ENCODE results near the gene NTN1. TPM values are rescaled to one million over a fixed set of nuclear protein-coding genes. Genes with fewer than 3 reads are reported as not detected.
A peak's percentile ranks its signal among the peaks of the same experiment; 100 is the strongest.

Gene NTN1
- total and polyA plus RNA-seq, 2 donors from 2014 or later: 1.8 TPM

GRCh38 chr17:9285602-9286427, 264.5 kb downstream of the NTN1 start:
- no peaks in the 10 kb centered on the region for H3K27me3 ChIP-seq (ENCODE audit: control insufficient read depth, insufficient read depth, low read length)
- no peaks in the 10 kb centered on the region for H3K9me3 ChIP-seq (ENCODE audit: control insufficient read depth in 2 of 3, insufficient read depth in 1 of 3, low read length in 3 of 3)
- no peak for TF ChIP-seq CTCF (IDR thresholded peaks at IDR 0.05; ENCODE audit: borderline replicate concordance, extremely low read depth, insufficient read depth)
- intact Hi-C loops (cut with DNase I): no loop called here
- H3K4me3 ChIP-seq (ENCODE audit: low read length in 3 of 3): peak overlapping the region in 1 of 3 donors; percentile 6
- no peaks in the 10 kb centered on the region for H3K36me3 ChIP-seq (ENCODE audit: control insufficient read depth in 2 of 3, insufficient read depth in 3 of 3, low read length in 3 of 3)
- no peak overlapping the region for H3K27ac ChIP-seq (ENCODE audit: low read depth in 2 of 2, low read length in 2 of 2)
- H3K4me1 ChIP-seq (ENCODE audit: control insufficient read depth in 2 of 3, insufficient read depth in 2 of 3, low read depth in 1 of 3, low read length in 3 of 3): no peaks in the 10 kb centered on the region
- FAIRE-seq (no peak), DNase-seq (peak in 1 of 5 donors; percentile 19)
- no peak overlapping the region for H3K9ac ChIP-seq (ENCODE audit: low read length in 3 of 3)

GRCh38 chr17:9286434-9286833, 265.1 kb downstream of the NTN1 start:
- H3K36me3 ChIP-seq (ENCODE audit: control insufficient read depth in 2 of 3, insufficient read depth in 3 of 3, low read length in 3 of 3): no peaks in the 10 kb centered on the region
- H3K4me1 ChIP-seq (ENCODE audit: control insufficient read depth in 2 of 3, insufficient read depth in 2 of 3, low read depth in 1 of 3, low read length in 3 of 3): no peaks in the 10 kb centered on the region
- DNase-seq (peak in 1 of 5 donors; percentile 64), FAIRE-seq (no peak)
- H3K4me3 ChIP-seq (ENCODE audit: low read length in 3 of 3): no peak overlapping the region
- intact Hi-C loops (cut with DNase I): no loop called here
- no peak for TF ChIP-seq CTCF (IDR thresholded peaks at IDR 0.05; ENCODE audit: borderline replicate concordance, extremely low read depth, insufficient read depth)
- H3K27me3 ChIP-seq (ENCODE audit: control insufficient read depth, insufficient read depth, low read length): no peaks in the 10 kb centered on the region
- no peak overlapping the region for H3K9ac ChIP-seq (ENCODE audit: low read length in 3 of 3)
- no peaks in the 10 kb centered on the region for H3K9me3 ChIP-seq (ENCODE audit: control insufficient read depth in 2 of 3, insufficient read depth in 1 of 3, low read length in 3 of 3)
- H3K27ac ChIP-seq (ENCODE audit: low read depth in 2 of 2, low read length in 2 of 2): no peak overlapping the region

- H3K27me3 ChIP-seq (ENCODE audit: control insufficient read depth, insufficient read depth, low read length): no peaks in the 10 kb centered on the region
- H3K4me1 ChIP-seq (ENCODE audit: control insufficient read depth in 2 of 3, insufficient read depth in 2 of 3, low read depth in 1 of 3, low read length in 3 of 3): no peaks in the 10 kb centered on the region
- no peak overlapping the region for H3K4me3 ChIP-seq (ENCODE audit: low read length in 3 of 3)
- no peak overlapping the region for H3K9ac ChIP-seq (ENCODE audit: low read length in 3 of 3)
- no peak overlapping the region for H3K27ac ChIP-seq (ENCODE audit: low read depth in 2 of 2, low read length in 2 of 2)
- DNase-seq: no peak
- intact Hi-C loops (cut with DNase I): no loop called here
- no peaks in the 10 kb centered on the region for H3K36me3 ChIP-seq (ENCODE audit: control insufficient read depth in 2 of 3, insufficient read depth in 3 of 3, low read length in 3 of 3)
- TF ChIP-seq CTCF (IDR thresholded peaks at IDR 0.05; ENCODE audit: borderline replicate concordance, extremely low read depth, insufficient read depth): no peak
- H3K9me3 ChIP-seq (ENCODE audit: control insufficient read depth in 2 of 3, insufficient read depth in 1 of 3, low read length in 3 of 3): no peaks in the 10 kb centered on the region
- no peak for FAIRE-seq
Observed at GRCh38 chr17:9287306-9287705, 266.0 kb downstream of the NTN1 start.
